NB4 (cell line): ENCODE results near the gene AACS.

Experiments used
- MAX ChIP-seq: IDR thresholded peaks from 2 replicates; pipeline ENCODE4 v1.6.1; 2011; ENCODE audit warnings: low read depth, low read length
- MYC ChIP-seq: IDR thresholded peaks from 2 replicates; pipeline ENCODE4 v1.6.1; 2011; ENCODE audit warnings: low read depth, low read length
- POLR2A ChIP-seq: IDR thresholded peaks from 2 replicates; pipeline ENCODE4 v1.6.1; 2011; ENCODE audit warnings: mild to moderate bottlenecking; ENCODE audit not compliant: insufficient read length; ENCODE audit errors: extremely low read depth
- TF ChIP-seq, protein P1 (sequence below): IDR thresholded peaks from one replicate; pipeline ENCODE4 v1.5.1; 2012; ENCODE audit warnings: low read depth, low read length

GRCh38 chr12:125169870-125170269 is 104.6 kb downstream of the AACS start:
- TF ChIP-seq, protein P1, sequence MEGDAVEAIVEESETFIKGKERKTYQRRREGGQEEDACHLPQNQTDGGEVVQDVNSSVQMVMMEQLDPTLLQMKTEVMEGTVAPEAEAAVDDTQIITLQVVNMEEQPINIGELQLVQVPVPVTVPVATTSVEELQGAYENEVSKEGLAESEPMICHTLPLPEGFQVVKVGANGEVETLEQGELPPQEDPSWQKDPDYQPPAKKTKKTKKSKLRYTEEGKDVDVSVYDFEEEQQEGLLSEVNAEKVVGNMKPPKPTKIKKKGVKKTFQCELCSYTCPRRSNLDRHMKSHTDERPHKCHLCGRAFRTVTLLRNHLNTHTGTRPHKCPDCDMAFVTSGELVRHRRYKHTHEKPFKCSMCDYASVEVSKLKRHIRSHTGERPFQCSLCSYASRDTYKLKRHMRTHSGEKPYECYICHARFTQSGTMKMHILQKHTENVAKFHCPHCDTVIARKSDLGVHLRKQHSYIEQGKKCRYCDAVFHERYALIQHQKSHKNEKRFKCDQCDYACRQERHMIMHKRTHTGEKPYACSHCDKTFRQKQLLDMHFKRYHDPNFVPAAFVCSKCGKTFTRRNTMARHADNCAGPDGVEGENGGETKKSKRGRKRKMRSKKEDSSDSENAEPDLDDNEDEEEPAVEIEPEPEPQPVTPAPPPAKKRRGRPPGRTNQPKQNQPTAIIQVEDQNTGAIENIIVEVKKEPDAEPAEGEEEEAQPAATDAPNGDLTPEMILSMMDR, result no peak
- TF ChIP-seq POLR2A, result no peak
- no peak for TF ChIP-seq MYC
- TF ChIP-seq MAX, result no peak
